Panc1 (cell line): ENCODE data around the gene TRAF2. TPM values are rescaled to one million over a fixed set of nuclear protein-coding genes. Genes with fewer than 3 reads are reported as not detected.

ENCODE experiments used
- ATAC-seq: fragments of 200-7000 bp; cut with Tn5 transposase; 2 replicates; pipeline ENCODE4 v1.9.1; 2020; ENCODE audit warnings: mild to moderate bottlenecking, moderate library complexity
- BruUV-seq: library from RNA; stranded (reverse); fragments of 400-500 nt; replicated peaks from 2 replicates; lab custom pipeline; 2021; lab: Mats Ljungman, UMichigan
- CTCF ChIA-PET: fragments of 300-600 bp; sonication (Branson Sonifier 250); formaldehyde crosslinking; loops from one replicate; lab custom pipeline; 2022; ENCODE audit warnings: antibody characterized with exemption; lab: Charles Lee
- POLR2A ChIA-PET: fragments of 300-600 bp; sonication (Branson Sonifier 250); formaldehyde crosslinking; loops from one replicate; lab custom pipeline; 2022; ENCODE audit warnings: antibody characterized with exemption; lab: Charles Lee
- DNase-seq: peaks from one replicate; pipeline ENCODE4 v3.0.0-alpha.2; 2010; ENCODE audit warnings: low read depth, low spot score
- H3K27ac ChIP-seq: 2 replicates; pipeline ENCODE4 v1.5.1; 2011; ENCODE audit warnings: mild to moderate bottlenecking, low read length, inconsistent platforms
- H3K27me3 ChIP-seq: fragments of 200-500 bp; sonication (Bioruptor generic); 2 replicates; pipeline ENCODE4 v1.6.0; 2014; ENCODE audit warnings: low read length, inconsistent platforms; ENCODE audit not compliant: control insufficient read depth, insufficient read depth
- H3K36me3 ChIP-seq: fragments of 200-500 bp; sonication (Bioruptor generic); 2 replicates; pipeline ENCODE4 v1.5.1; 2014; ENCODE audit warnings: inconsistent platforms, mild to moderate bottlenecking, low read length, moderate library complexity; ENCODE audit not compliant: control insufficient read depth, insufficient read depth
- H3K4me1 ChIP-seq: 2 replicates; pipeline ENCODE4 v1.5.1; 2011; ENCODE audit warnings: inconsistent platforms, mild to moderate bottlenecking, low read length, moderate library complexity; ENCODE audit not compliant: control insufficient read depth, insufficient read depth
- H3K4me3 ChIP-seq, 2 experiments: 2 replicates each; pipeline ENCODE4 v1.5.1; 2011 to 2012; ENCODE audit warnings: low read depth in 2 of 2, low read length in 2 of 2, mild to moderate bottlenecking in 2 of 2, inconsistent platforms in 1 of 2, moderate library complexity in 1 of 2
- H3K9me3 ChIP-seq: fragments of 200-500 bp; sonication (Bioruptor generic); 2 replicates; pipeline ENCODE4 v1.5.1; 2014; ENCODE audit warnings: low read depth, mild to moderate bottlenecking, inconsistent platforms, low read length, moderate library complexity; ENCODE audit not compliant: control insufficient read depth, insufficient read depth
- CTCF ChIP-seq: fragments of 450-650 bp; IDR thresholded peaks from 2 replicates; pipeline ENCODE4 v1.5.1; 2017; ENCODE audit warnings: mild to moderate bottlenecking
- POLR2AphosphoS5 ChIP-seq: IDR thresholded peaks from 2 replicates; pipeline ENCODE4 v1.6.1; 2012; ENCODE audit warnings: mild to moderate bottlenecking, low read depth, low read length, moderate library complexity
- REST ChIP-seq, 2 experiments: IDR thresholded peaks; 2 replicates each; pipeline ENCODE4 v1.6.1; 2011 to 2012; ENCODE audit warnings: low read depth in 2 of 2, control low read depth in 1 of 2, low read length in 1 of 2, mild to moderate bottlenecking in 1 of 2, moderate library complexity in 1 of 2; ENCODE audit not compliant: insufficient read depth in 1 of 2
- SIN3A ChIP-seq: IDR thresholded peaks from 2 replicates; pipeline ENCODE4 v1.6.1; 2012; ENCODE audit warnings: low read depth, mild to moderate bottlenecking, low read length, moderate library complexity, borderline replicate concordance; ENCODE audit not compliant: insufficient read depth
- TCF7L2 ChIP-seq: IDR thresholded peaks from 2 replicates; pipeline ENCODE4 v1.6.1; 2011; ENCODE audit warnings: mild to moderate bottlenecking, low read depth, low read length, inconsistent platforms
- in situ Hi-C: cut with HindIII; loops from 2 replicates; pipeline ENCODE4 v1.10.0; 2016; ENCODE audit warnings: low sequenced_read_pairs, low pct_unique_long_range_greater_than_20kb
- intact Hi-C: fragments of 100-400 bp; cut with micrococcal nuclease; formaldehyde crosslinking; loops from one replicate; pipeline ENCODE4 v1.10.0; 2022; ENCODE audit not compliant: unreplicated experiment
- total RNA-seq: library from RNA; stranded (reverse); gene quantifications from one replicate; pipeline ENCODE4 v1.2.1, GENCODE V29; 2021; ENCODE audit not compliant: unreplicated experiment

Gene TRAF2
- total RNA-seq, 1 experiment from 2014 or later, result 48.7 TPM

- intact Hi-C loops (no loop called here), in situ Hi-C loops (no loop called here)
- Histone ChIP-seq H3K36me3 (no peaks in the 10 kb centered on the region), H3K27me3 (no peaks in the 10 kb centered on the region), H3K9me3 (no peaks in the 10 kb centered on the region), H3K4me3 (no peak overlapping the region), H3K4me1 (no peaks in the 10 kb centered on the region), H3K27ac (no peak overlapping the region)
- CTCF ChIA-PET, result no interaction called here
- ATAC-seq, result no peak
- no peak for TF ChIP-seq CTCF
- no peak for TF ChIP-seq SIN3A
- no peak for TF ChIP-seq REST (IDR thresholded peaks at IDR 0.05; ENCODE audit: insufficient read depth in 1 of 2, low read depth in 2 of 2, low read length in 1 of 2)
- TF ChIP-seq POLR2AphosphoS5, result no peak
- no peak for TF ChIP-seq TCF7L2
- POLR2A ChIA-PET, result no interaction called here
- BruUV-seq, result no TSS peak
- no peak for DNase-seq
These were observed 84.0 kb downstream of the TRAF2 start for GRCh38 chr9:136970361-136970760.

GRCh38 chr9:136971746-136972145, 85.4 kb downstream of the TRAF2 start:
- TF ChIP-seq SIN3A (no peak), POLR2AphosphoS5 (no peak), REST (IDR thresholded peaks at IDR 0.05; ENCODE audit: insufficient read depth in 1 of 2, low read depth in 2 of 2, low read length in 1 of 2) (no peak), CTCF (no peak)
- POLR2A ChIA-PET, result no interaction called here
- Histone ChIP-seq H3K27ac (no peak overlapping the region), H3K27me3 (no peaks in the 10 kb centered on the region), H3K36me3 (no peaks in the 10 kb centered on the region), H3K4me3 (no peak overlapping the region), H3K9me3 (no peaks in the 10 kb centered on the region), H3K4me1 (no peaks in the 10 kb centered on the region)
- DNase-seq, result no peak
- no TSS peak for BruUV-seq
- ATAC-seq, result no peak
- CTCF ChIA-PET, result no interaction called here
- in situ Hi-C loops, result no loop called here
- intact Hi-C loops, result no loop called here
